Peyer's patch (tissue), 4 donors: ENCODE measurements around the gene PRKACG.

Experiments
- POLR2A ChIP-seq, 2 donors: fragments of 450-650 bp; IDR thresholded peaks; one replicate each; pipeline ENCODE4 v1.5.1; 2017; ENCODE audit warnings: antibody characterized with exemption in 2 of 2, mild to moderate bottlenecking in 2 of 2, moderate library complexity in 2 of 2
- TF ChIP-seq, protein P1 (sequence below), 6 experiments: fragments of 450-650 bp in 4 of 6; fragments of 200-600 bp in 2 of 6; sonication (generic) in 1 of 6; IDR thresholded peaks; one replicate each; pipeline ENCODE4 v1.5.1; 2017 to 2019; ENCODE audit warnings: antibody characterized with exemption in 6 of 6, mild to moderate bottlenecking in 3 of 6, moderate library complexity in 1 of 6

DNA sequence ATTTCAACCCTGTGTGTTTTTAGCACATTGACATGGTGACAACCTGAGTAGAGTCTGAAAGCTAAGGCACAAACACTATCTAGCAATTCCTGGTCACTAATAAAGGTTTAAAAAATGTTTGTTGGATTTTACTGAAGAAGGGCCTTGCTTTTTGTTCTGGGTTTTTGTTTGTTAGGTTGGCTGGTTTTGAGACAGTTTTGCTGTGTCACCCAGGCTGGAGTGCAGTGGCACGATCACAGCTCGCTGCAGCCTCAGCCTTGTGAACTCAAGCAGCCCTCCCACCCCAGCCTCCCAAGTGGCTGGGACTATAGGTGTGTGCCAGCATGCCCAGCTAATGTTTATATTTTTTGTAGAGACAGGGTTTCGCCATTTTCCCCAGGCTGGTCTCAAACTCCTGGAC, 39.0 kb downstream of the PRKACG start:
- TF ChIP-seq POLR2A (IDR thresholded peaks at IDR 0.05) = no peak
- TF ChIP-seq, protein P1, sequence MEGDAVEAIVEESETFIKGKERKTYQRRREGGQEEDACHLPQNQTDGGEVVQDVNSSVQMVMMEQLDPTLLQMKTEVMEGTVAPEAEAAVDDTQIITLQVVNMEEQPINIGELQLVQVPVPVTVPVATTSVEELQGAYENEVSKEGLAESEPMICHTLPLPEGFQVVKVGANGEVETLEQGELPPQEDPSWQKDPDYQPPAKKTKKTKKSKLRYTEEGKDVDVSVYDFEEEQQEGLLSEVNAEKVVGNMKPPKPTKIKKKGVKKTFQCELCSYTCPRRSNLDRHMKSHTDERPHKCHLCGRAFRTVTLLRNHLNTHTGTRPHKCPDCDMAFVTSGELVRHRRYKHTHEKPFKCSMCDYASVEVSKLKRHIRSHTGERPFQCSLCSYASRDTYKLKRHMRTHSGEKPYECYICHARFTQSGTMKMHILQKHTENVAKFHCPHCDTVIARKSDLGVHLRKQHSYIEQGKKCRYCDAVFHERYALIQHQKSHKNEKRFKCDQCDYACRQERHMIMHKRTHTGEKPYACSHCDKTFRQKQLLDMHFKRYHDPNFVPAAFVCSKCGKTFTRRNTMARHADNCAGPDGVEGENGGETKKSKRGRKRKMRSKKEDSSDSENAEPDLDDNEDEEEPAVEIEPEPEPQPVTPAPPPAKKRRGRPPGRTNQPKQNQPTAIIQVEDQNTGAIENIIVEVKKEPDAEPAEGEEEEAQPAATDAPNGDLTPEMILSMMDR (IDR thresholded peaks at IDR 0.05) = no peak
